Neuron (in vitro differentiated cells): ENCODE data around the gene DPYD.
"Not testable (repeated sequence)": the region's sequence is repeated elsewhere in the genome, so short reads cannot be mapped to it uniquely, and the experiment has no call there.

Source experiments
- H2AFZ ChIP-seq: one replicate; pipeline ENCODE4 v1.6.1; 2013; ENCODE audit warnings: low read depth, mild to moderate bottlenecking, inconsistent platforms, low read length, moderate library complexity
- H3K27me3 ChIP-seq: one replicate; pipeline ENCODE4 v1.6.1; 2013; ENCODE audit warnings: low read length; ENCODE audit not compliant: insufficient read depth
- H3K36me3 ChIP-seq: one replicate; pipeline ENCODE4 v1.6.1; 2013; ENCODE audit warnings: low read length; ENCODE audit not compliant: insufficient read depth
- H3K4me1 ChIP-seq: one replicate; pipeline ENCODE4 v1.6.1; 2013; ENCODE audit warnings: low read length; ENCODE audit not compliant: insufficient read depth
- H3K4me3 ChIP-seq: 2 replicates; pipeline ENCODE4 v1.5.1; 2013; ENCODE audit warnings: mild to moderate bottlenecking, low read length, moderate library complexity
- H3K9me3 ChIP-seq: one replicate; pipeline ENCODE4 v1.6.1; 2013; ENCODE audit warnings: low read length

DPYD gene

DNA sequence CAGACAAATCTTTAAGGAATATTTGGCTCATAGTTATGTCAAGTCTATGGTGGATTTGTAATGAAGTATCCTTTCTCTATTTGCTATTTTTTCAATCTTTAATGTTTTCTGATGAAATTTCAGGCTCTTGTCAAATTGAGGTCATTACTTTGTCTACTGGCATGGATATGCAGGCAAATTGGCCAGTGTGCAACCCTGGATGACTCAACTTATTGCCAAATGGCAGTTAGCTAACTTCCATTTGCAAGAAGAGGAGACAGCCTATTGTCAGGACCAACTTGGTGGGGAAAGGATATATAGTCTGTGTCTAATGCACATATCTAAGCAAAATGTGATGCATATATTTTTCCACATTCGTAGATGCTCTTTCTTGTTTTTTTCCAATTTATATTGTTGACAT is 668.8 kb downstream of the DPYD start:
- Histone ChIP-seq H3K36me3 (no peaks in the 10 kb centered on the region), H3K4me3 (no peak overlapping the region), H2AFZ (no peak overlapping the region), H3K27me3 (no peaks in the 10 kb centered on the region), H3K4me1 (no peaks in the 10 kb centered on the region), H3K9me3 (no peaks in the 10 kb centered on the region)

DNA sequence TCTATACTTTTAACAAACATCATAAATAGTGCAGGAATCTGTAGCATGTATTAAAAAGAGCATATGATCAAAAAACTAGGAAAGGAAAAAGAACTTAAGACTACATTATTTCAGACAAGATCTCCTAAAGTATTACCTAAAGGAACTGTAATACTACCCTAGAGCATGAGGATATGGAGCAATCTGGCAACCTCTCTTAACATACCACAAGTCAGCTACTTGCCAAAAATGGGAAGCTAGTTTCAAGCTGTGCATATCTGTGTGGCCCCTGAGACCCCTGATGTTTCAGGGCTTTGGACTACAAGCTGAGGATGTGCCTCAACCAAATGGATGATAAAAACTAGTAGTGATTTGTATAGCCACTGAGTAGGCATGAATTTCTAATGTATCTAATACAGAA is 673.6 kb downstream of the DPYD start:
- H3K9me3 ChIP-seq: no peaks in the 10 kb centered on the region
- H3K27me3 ChIP-seq: no peaks in the 10 kb centered on the region
- H2AFZ ChIP-seq: no peak overlapping the region
- peaks cover 3% of the 10 kb centered on the region for H3K4me1 ChIP-seq
- no peak overlapping the region for H3K4me3 ChIP-seq
- no peaks in the 10 kb centered on the region for H3K36me3 ChIP-seq

DNA sequence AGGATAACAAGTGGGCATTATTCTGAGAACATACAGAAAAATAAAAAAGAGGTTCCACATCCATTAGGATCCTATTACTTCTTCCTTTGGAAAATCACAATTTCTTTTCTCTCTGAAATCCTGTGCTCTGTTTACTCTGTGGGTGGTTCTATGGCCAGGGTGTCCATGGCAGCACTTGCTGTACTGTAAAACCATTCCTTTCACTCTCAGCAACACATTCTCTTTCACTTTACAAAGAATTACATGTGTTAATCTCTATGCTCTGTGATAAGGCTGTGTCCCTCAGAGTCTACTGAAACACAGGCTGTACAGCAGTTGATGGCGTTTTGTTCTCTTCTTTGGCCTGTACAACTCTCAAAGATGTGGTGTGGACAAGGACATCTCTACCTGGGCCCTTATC is 675.2 kb downstream of the DPYD start:
- Histone ChIP-seq H3K4me1 (peaks cover 3% of the 10 kb centered on the region), H3K27me3 (no peaks in the 10 kb centered on the region), H3K4me3 (no peak overlapping the region), H3K36me3 (no peaks in the 10 kb centered on the region), H2AFZ (no peak overlapping the region), H3K9me3 (no peaks in the 10 kb centered on the region)

DNA sequence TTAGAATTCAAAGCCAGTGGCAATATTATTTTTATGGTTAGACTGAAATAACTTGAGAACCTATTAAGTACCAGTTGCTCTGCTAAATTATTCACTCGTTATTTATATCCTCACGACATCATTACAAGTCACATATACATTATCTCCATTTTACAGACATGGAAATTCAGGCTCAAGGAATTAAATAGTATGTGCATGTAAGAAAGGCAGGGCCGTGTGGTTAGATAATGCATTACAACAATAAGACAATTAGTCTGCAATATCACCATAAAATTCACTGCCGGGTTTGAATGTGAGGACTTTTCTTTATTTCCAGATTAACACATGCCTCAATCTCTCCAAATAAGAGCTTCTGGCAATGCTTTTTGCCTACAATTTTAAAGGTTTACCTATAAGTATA is 675.8 kb downstream of the DPYD start:
- Histone ChIP-seq H3K27me3 (no peaks in the 10 kb centered on the region), H3K4me3 (no peak overlapping the region), H3K9me3 (no peaks in the 10 kb centered on the region), H3K36me3 (no peaks in the 10 kb centered on the region), H2AFZ (no peak overlapping the region), H3K4me1 (peaks cover 3% of the 10 kb centered on the region)

DNA sequence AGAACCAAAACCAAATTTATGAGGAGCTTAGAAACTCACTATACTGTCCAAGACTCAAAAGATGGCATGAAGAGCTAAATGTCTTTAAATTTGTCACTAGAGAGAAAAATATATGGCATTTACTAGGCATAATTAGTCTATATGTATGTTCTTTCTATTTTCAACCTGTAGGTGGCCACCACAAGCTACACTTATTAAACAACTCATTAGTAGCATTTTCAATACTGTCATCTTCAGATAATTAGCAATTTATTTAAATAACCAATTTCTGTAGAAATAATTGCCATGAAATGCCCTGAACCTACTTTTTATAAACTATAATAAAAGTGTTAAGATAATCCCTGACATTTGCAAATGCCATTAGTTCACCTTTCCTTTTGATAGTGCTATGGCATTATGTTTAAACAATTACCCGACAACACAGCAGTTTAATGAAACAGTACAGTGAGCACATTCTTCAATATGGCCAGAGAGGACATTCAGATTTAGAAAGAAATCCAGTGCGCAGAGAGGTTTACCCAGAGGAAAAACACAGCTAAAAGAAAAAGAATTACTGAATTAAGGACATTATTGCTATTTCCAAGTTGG is 676.8 kb downstream of the DPYD start:
- H2AFZ ChIP-seq: no peak overlapping the region
- no peaks in the 10 kb centered on the region for H3K36me3 ChIP-seq
- no peaks in the 10 kb centered on the region for H3K27me3 ChIP-seq
- peaks cover 3% of the 10 kb centered on the region for H3K4me1 ChIP-seq
- H3K9me3 ChIP-seq: no peaks in the 10 kb centered on the region
- H3K4me3 ChIP-seq: no peak overlapping the region

DNA sequence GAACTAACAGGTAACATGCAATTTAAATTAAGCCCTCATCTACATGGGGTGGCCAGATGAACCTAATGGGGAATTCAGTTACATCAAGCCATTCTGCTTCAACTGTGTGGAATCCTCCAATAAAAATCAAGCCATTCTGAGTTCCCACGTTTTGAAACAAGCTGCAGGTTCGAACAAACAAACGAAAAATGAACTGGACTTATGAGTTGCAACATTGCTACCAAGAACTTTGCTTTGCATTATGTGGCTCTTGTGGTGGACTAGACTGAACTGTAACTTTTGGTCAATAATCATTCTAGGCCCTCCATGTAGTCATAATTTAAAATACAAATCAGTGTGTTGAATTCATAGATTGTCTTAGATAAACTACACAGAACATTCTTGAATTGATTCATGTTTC is 682.0 kb downstream of the DPYD start:
- Histone ChIP-seq H3K4me3 (no peak overlapping the region), H3K9me3 (no peaks in the 10 kb centered on the region), H3K36me3 (no peaks in the 10 kb centered on the region), H3K27me3 (no peaks in the 10 kb centered on the region), H3K4me1 (no peaks in the 10 kb centered on the region), H2AFZ (no peak overlapping the region)

DNA sequence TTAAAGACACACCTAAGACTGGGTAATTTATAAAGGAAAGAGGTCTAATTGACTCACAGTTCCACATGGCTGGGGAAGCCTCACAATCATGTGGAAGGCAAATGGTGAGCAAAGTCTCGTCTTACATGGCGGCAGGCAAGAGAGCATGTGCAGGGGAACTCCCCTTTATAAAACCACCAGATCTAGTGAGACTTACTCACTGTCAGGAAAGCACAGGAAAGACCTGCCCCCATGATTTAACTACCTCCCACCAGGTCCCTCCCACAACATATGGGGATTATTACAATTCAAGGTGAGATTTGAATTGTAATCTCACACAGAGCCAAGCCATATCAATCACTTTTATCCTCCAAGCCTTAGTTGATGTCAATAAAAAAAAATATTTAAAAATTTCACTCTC is 689.5 kb downstream of the DPYD start:
- not testable (repeated sequence) for H3K4me3 ChIP-seq, H2AFZ ChIP-seq, H3K36me3 ChIP-seq, H3K9me3 ChIP-seq, H3K27me3 ChIP-seq, H3K4me1 ChIP-seq

DNA sequence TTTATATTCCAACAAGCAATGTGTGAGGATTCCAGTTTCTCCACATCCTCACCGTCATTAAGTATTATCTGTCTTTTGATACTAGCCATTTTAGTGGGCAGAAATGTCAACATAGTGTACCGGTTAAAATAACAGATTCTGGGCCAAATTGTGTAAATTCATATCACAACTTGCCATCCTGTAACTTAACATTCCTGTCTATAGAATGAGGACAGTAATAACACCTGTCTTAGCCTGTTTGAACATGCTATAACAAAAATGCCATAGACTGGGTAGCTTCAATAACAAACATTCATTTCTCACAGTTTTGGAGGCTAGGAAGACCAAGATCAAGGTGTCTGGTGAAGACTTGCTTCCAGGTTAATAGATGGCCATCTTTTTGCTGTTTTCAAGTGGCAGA is 708.2 kb downstream of the DPYD start:
- Histone ChIP-seq H3K4me3 (no peak overlapping the region), H2AFZ (no peak overlapping the region), H3K27me3 (no peaks in the 10 kb centered on the region), H3K36me3 (no peaks in the 10 kb centered on the region), H3K4me1 (no peaks in the 10 kb centered on the region), H3K9me3 (no peaks in the 10 kb centered on the region)

DNA sequence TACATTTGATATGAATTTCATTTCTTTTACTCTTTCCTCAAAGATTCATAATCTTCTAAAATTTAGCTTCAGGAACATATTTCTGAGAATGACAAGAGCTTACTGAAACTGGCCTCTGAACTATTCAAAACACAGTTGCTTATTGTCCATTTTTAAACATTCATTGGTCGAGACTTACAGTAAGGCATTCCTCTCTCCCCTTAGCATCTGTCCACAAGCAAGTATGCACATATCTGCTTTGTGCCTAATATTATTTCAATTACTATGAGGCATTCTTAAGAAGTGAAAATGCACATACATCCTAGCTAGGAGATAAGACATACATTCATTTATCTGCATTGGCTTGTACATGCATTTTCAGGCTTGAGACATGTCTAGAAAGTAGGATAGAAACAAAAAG is 710.5 kb downstream of the DPYD start:
- Histone ChIP-seq H3K4me1 (no peaks in the 10 kb centered on the region), H3K9me3 (no peaks in the 10 kb centered on the region), H3K4me3 (no peak overlapping the region), H2AFZ (no peak overlapping the region), H3K36me3 (no peaks in the 10 kb centered on the region), H3K27me3 (no peaks in the 10 kb centered on the region)

DNA sequence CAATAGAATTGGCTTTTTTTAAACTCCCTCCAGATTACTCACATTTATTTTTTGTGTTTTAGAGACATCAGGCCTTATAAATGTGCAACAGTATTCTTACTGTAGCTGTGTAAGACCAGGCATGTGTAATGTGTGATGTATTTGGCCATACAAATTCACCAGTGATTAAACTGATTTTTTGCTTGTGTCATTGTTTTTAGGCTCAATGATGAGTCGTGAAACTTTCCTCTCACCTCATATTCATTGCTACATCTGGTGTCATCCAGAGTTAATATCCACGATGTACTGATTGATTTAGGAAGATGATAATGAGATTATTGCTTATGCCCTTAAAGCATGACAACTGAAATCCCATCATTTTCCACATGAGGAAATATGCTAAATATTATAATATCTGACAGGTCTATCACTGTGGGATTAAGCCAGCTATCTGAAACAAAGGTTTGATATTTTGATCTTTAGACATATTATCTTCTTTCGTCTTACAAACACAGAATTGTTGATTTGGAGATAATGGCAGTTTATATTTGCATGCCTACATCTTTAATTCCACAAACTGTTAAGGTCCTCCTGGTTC is 711.4 kb downstream of the DPYD start:
- H3K9me3 ChIP-seq: no peaks in the 10 kb centered on the region
- no peaks in the 10 kb centered on the region for H3K36me3 ChIP-seq
- H3K4me3 ChIP-seq: no peak overlapping the region
- no peaks in the 10 kb centered on the region for H3K27me3 ChIP-seq
- no peak overlapping the region for H2AFZ ChIP-seq
- no peaks in the 10 kb centered on the region for H3K4me1 ChIP-seq

DNA sequence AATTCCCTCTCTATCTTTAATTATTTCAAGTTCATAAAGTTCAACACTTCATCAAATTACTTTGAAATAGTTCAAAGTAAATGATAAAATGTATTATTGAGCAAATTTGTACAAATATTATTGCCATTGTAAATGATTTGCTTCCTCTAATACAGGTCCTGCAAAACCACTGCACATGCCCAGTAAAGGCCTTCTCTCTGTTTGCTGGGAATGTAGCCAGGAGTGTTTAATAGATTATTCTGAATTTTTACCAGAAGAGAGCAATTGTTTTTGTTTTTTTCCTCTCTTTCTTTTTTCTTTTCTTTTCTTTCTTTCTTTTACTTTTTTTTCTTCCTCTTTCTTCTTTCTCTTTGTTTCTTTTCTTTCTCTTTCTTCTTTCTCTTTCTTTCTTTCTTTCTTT is 713.0 kb downstream of the DPYD start:
- Histone ChIP-seq H3K36me3 (no peaks in the 10 kb centered on the region), H3K9me3 (no peaks in the 10 kb centered on the region)

DNA sequence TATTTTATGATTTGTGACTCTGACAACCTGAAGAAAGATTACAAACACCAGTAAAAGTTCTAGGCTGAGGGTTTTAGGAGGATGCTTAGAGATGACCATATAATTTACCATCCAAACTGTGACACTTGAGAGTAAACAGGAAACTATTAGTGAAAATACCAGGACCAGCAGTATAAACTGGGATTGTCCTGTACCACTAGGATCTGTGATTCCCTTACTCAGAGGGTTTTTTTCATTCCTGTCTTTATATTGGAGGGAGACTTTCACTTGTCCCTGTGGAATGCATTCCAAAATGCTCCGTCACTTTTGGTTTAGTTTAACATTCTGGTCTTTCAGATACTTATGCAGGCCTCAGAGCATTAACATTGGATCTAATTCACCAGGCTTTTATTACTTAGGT is 716.4 kb downstream of the DPYD start:
- H3K4me3 ChIP-seq: no peak overlapping the region
- H3K4me1 ChIP-seq: peaks cover 3% of the 10 kb centered on the region
- no peaks in the 10 kb centered on the region for H3K27me3 ChIP-seq
- no peaks in the 10 kb centered on the region for H3K9me3 ChIP-seq
- no peak overlapping the region for H2AFZ ChIP-seq
- H3K36me3 ChIP-seq: no peaks in the 10 kb centered on the region

More for the DNA sequence above, 713.0 kb downstream of the DPYD start:
- Histone ChIP-seq H3K4me1 (no peaks in the 10 kb centered on the region), H3K27me3 (no peaks in the 10 kb centered on the region), H3K4me3 (no peak overlapping the region), H2AFZ (no peak overlapping the region)

DNA sequence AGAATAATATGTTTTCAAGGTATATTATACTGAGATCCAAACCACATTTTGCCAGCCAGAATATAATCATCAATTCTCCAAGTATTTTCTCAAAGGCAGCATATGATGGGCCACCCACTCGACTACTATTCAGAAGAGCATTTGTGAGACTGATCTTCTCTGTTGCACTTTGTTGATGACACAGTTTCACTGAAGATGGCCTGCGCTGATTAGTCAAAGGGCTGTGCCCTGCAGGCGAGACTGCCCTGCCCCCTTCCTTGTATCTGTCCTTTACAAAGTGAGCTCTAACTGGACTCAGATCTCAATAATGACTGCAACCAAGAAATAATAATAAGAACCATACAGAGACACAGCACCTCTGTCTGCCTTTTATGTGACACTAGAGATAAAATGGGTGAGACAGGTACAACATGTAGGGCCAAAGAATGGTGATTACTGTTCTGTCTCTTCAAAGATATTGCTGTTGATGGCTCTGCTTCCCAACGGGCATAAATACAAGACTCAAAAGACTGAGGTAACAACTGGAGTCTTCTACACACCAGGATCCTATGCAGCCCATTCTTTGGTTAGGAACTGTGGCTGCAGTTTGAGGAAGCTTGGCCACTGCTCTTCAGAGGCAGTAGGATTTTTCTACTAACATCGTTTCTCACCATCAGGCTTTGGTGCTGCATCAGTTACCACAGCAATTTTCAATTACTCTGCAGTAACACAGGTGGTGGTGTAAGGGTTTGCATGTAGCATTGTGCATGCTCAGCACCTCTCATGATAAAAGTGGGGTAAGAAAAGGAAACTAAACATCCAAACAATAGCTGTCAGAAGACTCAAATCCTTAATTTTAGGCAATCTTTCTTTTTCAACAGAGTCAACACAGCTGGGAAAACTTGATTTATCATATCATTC is 718.1 kb downstream of the DPYD start:
- Histone ChIP-seq H3K27me3 (no peaks in the 10 kb centered on the region), H3K4me1 (peaks cover 3% of the 10 kb centered on the region), H3K4me3 (no peak overlapping the region), H3K9me3 (no peaks in the 10 kb centered on the region), H2AFZ (no peak overlapping the region), H3K36me3 (no peaks in the 10 kb centered on the region)
